GM21576 (cell line): ENCODE measurements around the gene ADARB2.

Experiments
- ATAC-seq: cut with Tn5 transposase; IDR thresholded peaks from one replicate; pipeline ENCODE4 v1.9.1; 2021; ENCODE audit warnings: mild to moderate bottlenecking, moderate library complexity; ENCODE audit not compliant: unreplicated experiment

ADARB2 gene

DNA sequence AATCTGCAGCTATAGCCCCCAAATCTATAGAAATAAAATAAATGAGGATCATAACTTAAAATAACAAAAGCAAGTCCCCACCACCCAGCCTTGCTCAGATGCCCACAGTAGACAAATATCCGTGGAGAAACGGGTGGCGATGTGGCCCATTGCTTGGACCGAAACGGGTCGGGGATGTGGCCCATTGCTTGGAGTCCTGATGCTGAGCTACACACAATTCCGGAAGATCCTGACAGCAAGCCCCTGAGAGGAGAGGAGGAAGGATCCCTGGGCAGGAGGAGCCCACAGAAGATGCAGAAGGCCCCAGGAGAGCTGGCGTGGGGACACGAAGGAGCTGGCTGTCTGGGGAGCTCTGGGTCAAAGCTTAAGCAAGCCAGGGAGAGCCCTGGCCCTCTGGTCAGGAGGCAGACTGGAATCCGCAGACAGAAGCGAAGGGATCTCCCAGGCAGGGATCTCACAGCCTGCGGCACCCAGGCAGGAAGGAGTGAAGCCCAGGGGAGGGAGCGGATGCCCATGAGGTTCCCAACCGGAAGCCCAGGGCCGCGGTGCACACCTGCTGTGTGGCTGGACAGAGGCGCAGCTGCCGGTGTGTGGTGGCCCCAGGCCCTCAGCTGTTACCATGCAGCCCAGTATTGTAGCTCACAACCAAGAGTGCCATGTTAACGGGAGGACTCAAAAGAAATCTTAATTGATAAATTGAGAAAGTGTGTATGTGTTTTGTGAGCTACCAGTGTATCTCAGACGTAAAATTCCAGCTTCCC, 138.8 kb downstream of the ADARB2 start:
- no peak for ATAC-seq

DNA sequence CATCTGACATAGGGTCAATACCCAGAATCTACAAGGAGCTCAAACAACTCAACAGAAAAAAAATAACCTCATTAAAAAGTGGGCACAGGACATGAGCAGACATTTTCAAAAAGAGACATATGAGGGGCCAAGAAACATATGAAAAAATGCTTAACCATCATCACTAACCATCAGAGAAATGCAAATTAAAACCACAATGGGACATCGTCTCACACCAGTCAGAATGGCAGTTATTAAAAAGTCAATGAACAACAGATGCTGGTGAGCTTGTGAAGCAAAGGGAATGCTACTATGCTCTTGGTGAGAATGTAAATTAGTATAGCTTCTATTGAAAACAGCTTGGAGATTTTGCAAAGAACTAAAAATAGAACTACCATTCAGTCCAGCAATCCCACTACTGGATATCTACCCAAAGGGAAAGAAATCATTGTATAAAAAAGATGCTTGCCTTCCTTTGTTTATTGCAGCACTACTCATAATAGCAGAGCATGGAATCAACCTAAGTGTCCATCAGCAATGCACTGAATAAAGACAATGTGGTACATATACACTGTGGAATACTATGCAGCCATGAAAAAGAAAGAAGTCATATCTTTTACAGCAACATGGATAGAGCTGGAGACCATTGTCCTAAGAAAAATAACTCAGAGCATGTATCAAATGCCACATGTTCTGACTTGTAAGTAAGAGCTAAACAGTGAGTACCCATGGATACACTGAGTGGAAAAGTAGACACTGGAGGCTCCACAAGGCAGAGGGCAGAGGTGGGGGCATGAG, 139.8 kb downstream of the ADARB2 start:
- ATAC-seq: no peak

DNA sequence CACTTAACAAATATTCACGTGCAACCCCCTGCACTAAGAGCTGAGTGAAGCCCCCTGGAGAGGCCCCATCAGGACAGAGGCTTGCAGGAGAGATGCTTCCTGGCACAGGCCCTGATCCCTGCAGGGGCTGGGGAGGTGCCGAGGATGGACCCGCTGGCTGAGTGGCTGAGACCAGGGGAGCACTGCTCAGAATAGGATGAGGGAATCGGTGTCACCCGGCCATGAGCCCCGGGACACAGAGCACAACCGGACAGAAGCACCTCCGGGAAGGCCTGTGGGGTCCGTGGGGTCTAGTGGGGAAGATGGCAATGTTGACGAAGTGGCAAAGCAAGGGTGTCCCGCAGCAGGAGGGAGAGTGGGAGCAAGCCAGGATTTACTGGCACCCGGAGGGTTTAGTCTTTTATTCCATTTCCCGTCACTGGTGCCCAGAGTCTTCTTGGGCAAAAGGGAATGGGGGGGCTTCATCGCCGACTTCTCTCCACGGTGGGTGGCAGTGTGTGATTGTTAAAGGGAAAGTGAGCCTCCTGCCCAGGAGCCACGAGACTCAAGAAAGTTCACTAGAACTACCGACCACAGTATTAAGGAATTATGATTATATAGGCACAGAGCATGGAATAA, 140.7 kb downstream of the ADARB2 start:
- ATAC-seq: no peak

DNA sequence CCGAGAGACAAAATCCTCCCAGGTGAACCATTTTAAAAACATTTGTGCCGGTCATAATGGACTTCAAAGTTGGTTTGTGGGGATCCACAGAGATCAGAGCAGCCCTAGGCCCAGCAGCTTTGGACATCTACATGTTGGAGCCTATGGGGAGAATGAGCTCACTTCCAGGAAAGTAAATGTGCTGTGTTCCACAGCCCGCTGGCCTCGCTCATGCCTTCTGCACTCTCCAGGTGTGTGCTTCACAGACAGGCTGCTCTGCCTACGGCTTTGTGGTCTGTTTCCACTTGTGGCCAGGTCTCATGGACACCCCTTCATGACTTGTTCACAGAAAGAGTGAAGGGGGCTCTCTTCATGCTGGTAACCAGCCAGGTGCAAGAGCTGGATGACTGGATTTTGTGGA, 141.6 kb downstream of the ADARB2 start:
- ATAC-seq: no peak

DNA sequence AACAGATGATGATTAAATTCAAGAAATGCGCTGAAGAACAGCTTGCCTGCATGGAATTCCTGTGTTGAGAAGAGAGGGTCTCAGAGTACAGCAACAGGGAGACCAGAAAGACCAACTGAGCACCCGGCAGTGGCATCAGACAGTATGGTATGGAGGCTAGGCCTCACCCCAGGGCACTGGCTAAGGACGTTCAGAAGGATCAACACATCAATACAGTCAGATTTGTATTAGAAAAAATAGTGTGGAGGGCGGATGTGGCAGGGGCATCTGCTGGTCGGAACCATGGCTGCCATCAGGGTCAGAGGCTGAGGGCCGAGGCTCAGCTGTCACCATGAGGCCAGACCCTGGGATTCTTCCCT, 142.1 kb downstream of the ADARB2 start:
- ATAC-seq: no peak

DNA sequence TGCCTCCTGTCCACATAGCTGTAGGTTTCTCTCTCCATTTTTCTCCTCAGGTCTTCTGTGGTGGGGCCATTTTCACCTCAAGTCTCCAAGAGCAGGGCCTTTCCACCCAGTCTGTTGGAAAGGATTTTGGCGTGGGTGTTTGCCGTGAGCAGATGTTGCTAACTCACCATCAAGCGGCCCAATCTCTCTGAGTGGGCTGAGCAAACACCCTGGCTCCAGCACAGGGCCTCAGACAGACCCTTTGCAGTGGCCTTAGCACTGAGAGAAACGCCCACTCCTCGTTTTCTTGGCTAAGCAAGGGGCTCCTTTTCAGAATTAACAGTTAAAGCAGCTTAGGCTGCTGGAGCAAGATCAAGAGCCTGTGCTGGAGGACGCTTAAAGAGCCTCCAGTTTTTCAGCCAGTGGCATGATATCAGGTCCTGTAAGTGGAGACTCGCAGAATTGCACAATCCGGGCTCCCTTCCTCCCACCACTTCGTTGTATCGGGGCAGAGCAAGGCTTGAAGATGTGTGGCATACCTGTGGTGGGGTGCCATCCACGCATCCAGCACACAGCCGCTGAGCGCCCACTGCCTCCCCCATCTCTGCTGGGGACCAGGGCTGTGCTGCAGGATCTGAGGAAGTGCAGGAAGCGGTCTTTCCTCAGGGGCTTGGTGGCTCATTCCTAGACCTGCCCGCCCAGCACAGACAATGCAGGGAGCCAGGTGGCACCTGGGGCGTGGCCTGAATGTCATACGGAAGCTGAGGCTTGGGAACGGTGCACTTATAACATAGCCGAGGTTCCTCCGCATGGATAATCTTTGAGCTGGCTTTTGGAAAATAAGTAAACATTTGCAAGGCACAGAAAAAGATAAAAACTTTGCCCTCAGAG, 142.7 kb downstream of the ADARB2 start:
- no peak for ATAC-seq

DNA sequence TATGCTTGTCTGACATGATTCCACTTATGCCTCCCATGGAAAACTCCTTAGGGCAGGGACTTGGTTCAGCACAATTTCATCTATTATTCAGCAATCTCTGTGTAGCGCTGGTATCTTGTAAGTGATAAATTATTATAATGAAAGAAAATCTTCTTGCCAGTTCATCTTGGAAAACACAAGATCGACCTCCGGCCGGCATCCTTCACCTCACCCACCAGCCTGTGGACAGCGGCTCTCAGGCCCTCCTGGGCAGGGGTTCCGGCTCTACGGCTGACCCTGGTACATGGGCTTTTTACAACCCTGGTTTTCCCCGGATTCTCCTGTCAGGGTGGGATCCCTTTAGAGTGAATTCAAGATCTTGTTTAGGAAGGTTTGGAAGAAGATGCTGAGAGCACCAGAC, 145.6 kb downstream of the ADARB2 start:
- ATAC-seq: no peak

DNA sequence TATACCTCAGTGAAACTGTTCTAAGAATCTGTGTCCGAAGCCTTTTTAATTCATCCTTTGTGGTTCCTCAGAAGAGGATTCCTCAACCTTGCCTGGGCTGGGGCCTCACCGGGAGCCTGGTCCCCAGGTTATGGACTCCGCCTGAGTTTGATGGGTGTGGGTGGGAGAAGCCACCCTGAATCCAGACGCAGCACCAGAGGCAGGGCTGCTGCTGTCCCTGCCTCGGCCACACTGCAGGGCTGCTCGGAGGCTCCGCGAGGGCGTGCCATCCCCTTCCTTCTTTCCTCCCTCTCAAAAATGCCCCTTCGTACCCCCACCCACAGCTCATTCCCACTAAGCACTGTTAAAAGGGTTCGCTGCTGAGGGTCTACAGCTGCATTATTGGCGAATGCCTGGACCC, 146.3 kb downstream of the ADARB2 start:
- no peak for ATAC-seq

DNA sequence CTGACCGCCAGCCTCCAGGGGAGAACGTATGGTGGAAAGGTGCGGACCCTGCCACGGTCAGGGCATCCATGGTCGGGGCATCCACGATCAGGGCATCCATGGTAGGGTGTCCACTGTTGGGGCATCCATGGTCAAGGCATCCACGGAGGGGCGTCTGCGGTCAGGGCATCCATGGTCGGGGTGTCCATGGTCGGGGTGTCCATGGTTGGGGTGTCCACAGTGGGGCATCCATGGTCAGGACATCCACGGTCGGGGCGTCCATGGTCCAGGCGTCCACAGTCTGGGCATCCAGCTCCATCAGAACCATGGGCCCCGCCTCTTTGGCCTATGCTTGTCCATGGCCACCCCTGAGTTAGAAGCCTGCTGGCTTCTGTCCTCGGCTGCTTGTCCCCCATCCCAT, 148.1 kb downstream of the ADARB2 start:
- no peak for ATAC-seq

DNA sequence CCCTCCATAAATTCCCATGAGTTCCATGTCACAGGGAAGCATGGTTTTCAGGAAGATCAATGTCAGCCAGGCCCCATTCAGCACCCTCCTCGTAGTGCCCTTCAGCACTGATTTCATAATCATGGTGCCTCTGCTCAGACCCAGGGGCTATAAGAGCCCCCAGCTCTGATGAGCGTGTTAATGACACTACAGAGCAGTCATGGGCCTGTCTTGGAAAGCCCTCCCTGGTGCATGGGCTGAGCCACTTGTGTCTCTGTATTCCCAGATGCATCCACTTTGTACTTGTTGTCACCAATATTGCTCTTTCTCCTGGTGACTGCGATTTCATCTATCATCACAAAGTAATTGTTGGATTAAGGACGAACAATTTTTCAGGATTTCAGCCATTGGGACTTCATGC, 154.6 kb downstream of the ADARB2 start:
- ATAC-seq: no peak

DNA sequence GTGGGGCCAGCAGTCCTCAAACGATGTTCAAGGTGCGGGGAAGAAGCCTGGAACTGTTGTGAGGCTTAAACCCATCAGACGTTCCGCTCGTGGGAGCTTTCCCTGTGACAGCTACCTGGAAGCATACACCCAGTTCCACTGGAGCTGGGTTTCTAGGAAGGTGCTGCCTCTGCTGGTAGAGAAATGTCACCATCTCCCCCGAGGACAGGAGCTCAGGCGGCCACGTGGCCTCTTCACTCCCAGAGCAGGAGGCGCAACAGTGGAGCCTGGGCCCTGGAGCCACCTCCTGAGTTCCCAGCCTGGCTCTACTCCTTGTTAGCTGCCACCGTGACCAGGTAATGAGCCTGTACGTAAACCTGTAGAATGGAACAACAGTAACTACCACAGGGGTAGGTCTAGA, 156.1 kb downstream of the ADARB2 start:
- ATAC-seq: no peak

DNA sequence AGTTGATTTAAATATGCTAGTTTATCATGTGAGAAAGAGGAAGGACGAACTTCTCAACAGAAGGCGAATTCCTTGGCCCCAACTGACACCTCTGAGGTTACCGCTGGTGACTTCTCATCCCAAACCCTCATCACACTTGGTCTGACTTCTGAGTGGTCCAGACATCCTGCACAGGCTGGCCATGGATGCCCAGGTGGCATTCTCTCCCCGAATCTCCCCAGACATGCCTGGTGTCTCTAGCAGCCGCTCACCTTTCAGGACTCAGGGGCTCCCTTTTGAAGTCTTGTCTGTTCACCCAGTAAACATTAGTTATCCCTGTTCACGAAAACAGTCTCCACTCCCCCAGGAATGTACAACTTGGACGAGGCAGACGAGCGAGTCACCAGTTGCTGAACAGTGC, 157.7 kb downstream of the ADARB2 start:
- no peak for ATAC-seq

DNA sequence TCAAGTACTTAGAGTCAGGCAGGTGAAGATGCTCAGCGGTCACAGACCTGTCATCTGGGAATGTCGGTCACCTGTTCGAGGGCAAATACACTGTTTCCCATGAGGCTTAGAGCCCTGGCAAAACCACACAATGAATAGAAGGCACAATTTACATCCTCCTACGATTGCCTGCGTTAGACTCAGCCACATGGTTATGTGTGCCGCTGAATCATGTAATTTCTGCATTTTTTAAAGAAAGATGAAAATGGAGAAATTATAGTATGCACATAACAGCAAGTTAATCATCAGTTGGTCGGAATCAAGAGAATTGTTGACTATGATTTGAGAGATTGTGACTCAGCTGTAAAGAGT, 158.2 kb downstream of the ADARB2 start:
- no peak for ATAC-seq

DNA sequence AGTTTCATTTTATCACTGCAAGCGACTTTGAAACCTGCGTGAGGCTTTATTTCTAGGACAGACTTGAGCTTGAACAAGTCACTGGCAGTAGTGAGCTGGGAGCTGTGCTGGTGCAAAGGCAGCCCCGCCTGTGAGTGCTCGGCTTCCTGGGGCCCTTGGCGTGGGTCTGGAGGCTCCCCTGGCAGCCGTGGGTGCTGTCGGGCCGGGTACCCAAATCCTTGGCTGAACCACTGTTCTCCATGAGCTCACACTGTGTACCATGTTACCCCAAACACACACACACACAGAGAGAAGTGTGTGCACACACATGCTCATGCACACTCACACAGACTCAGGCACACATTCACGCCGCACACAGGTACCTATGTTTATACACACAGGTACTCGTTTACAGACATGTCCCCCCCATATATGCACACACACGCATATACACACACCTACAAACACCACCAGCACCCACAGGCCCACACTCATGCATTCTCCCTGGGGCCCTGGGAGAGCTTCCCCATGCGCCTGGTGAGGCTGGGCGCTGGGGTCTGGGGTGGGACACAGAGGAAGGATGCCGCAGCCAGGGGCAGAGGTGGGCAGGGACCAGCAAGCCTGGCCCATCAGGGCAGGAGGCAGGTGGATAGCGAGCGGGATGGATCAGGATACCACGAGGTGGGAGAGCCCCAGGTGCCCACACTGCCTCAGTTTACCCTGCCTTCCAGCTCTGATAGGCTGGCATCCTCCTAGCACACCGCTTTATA, 158.8 kb downstream of the ADARB2 start:
- ATAC-seq: no peak

DNA sequence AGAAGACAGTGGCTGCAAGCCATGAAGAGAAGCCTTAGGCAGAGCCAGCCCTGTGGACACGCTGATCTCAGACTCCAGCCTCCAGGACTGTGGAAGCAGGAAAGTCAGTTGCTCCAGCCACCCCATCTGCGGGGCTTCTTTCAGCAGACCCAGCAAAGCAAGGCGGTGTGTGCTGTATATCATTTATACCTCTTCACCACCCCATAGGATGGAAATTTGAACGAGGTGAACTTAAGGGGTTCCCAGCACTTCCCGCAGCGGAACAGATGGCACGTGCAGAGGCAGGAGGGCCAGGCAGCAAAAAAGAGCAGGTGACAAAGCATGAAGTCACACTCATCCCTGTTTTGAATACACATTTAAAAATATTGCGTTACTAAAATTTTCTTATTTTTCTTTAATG, 159.4 kb downstream of the ADARB2 start:
- ATAC-seq: no peak

DNA sequence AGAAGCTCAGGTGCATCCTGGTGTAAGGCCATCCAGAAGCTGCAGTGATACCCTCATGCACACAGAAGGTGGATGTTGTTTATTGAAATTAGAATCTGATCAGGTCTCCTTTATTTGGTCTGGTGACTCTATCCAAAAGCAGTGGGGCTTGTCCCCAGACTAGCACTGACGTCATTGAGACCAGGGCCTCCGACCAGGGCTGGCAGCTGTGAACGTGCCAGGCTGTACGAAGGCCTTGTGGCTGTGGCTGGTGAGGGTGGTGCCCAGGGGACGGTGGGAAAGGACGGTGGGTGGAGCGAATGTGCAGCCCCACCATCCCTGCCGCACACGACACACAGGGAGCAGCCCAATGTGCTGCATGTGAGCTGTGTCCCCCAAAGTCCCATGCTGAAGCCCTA, 160.0 kb downstream of the ADARB2 start:
- no peak for ATAC-seq

DNA sequence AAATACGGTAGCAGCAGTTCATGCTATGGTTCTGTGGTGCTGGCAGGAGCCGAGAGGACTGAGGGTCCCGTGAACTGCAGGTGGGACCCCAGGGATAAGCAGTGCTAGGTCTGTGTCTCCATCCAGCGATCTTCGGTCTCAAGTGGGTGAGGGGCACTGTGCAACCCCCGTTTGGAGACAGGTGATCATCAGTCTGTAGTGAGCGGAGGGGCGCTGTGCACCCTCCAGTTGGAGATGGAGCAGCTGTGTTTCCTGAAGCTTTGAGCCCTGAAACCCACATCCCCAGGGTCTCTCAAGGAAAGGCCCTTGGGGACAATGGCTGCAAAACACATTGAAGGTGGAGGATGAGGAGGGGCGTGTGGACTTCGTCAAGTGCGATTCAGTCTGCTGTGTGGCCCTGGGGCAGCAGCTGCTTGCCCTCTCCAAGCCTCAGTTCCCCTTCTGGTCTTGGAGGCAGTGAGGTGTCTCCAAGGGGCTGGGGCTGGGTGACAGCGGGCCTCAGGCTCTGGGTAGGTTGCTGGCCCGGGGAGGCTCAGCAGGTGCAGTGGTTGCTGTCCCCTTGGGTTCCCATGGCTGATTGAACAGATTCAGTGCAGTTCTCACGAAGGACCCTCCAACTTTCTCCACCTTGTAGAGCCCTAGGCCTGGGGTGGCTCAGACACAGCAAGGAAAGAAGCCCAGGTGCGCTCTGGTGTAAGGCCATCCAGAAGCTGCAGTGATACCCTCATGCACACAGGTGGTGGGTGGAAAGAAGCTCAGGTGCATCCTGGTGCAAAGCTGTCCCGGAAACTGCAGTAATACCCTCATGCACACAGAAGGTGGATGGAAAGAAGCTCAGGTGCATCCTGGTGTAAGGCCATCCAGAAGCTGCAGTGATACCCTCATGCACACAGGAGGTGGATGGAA, 160.6 kb downstream of the ADARB2 start:
- no peak for ATAC-seq

DNA sequence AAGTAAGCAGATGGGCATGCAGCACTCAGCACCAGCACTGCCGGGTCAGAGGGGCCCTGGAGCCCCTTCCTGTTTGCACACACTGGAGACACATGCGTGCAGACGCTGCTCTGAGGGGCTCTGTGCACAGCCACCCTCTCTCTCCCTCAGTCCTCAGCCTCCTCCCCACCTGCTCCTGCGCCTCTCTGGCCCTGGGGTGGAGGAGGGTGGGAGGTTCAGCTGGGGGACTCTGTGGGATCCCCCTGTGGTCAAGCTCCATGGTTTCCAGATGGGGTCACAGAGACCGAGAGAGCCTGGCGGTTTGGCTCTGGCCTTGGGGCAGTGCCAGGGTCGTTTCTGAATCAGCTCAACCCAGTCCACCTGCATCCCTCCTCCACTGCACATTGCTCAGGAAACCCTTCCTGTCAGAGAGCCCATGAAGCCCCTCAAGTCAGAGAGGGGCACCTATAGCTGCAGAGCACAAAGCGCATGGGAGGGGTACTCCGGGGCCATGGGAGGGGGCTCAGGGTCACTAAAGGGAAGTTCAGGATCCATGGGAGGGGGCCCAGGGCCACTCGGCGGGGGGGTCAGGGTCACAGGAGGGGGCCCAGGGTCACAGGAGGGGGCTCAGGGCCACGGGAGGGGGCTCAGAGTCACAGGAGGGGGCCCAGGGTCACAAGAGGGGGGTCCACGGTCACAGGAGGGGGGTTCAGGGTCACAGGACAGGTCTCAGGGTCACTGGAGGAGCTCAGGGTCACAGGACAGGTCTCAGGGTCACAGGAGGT, 161.7 kb downstream of the ADARB2 start:
- no peak for ATAC-seq

DNA sequence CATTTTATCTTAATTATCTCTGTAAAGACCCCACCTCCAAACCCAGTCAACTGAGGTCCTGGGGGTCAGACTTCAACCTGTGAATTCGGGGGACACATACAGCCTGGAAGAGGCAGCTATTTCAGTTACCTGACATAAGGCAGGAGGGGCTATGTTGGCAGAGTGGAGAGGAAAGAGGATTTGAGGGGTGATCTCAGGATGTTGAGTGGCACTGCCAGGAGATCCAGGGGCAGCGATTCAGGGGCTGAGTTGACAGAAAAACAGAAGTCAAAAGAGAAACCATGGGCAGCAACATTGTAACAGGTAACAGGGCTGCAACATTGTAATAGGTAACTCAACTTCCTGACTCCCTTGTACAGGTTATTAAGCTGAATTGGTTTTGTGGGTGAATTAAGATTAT, 162.6 kb downstream of the ADARB2 start:
- no peak for ATAC-seq
